ENCODE results near the gene THADA.

DNA sequence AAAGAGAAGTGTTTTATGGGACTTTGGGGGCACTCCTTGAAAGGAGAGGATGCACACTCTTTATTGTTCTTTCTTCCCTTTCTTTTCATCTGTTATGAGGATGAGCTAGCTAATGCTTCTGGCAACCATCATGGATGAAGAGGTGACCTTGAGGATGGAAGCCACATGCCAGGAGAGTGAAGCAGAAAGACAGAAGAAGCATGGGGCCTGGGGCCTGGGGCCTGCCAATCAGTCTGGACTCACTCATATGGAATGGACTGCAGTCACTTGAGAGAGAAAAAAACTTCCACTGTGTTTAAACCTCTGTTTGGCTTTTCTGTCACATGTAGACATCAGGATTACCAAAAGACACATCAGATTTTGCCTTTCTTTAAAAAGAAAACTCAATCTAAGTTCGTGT, 333.6 kb downstream of the THADA start:
- no peak for TF ChIP-seq POLR2AphosphoS5 (IDR thresholded peaks at IDR 0.05; ENCODE audit: low read depth)
- TF ChIP-seq GABPA (IDR thresholded peaks at IDR 0.05; ENCODE audit: low read depth): no peak
- TF ChIP-seq, protein P1, sequence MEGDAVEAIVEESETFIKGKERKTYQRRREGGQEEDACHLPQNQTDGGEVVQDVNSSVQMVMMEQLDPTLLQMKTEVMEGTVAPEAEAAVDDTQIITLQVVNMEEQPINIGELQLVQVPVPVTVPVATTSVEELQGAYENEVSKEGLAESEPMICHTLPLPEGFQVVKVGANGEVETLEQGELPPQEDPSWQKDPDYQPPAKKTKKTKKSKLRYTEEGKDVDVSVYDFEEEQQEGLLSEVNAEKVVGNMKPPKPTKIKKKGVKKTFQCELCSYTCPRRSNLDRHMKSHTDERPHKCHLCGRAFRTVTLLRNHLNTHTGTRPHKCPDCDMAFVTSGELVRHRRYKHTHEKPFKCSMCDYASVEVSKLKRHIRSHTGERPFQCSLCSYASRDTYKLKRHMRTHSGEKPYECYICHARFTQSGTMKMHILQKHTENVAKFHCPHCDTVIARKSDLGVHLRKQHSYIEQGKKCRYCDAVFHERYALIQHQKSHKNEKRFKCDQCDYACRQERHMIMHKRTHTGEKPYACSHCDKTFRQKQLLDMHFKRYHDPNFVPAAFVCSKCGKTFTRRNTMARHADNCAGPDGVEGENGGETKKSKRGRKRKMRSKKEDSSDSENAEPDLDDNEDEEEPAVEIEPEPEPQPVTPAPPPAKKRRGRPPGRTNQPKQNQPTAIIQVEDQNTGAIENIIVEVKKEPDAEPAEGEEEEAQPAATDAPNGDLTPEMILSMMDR (IDR thresholded peaks at IDR 0.05; ENCODE audit: insufficient read depth, low read length): no peak

Data from HL-60 (cell line).